Kidney tubule cell (primary cell): ENCODE results near the gene CCDC177.

Experiments
- DNase-seq: peaks from one replicate; pipeline ENCODE4 v3.0.0-alpha.2; 2018; ENCODE audit warnings: low spot score

The CCDC177 gene

DNA sequence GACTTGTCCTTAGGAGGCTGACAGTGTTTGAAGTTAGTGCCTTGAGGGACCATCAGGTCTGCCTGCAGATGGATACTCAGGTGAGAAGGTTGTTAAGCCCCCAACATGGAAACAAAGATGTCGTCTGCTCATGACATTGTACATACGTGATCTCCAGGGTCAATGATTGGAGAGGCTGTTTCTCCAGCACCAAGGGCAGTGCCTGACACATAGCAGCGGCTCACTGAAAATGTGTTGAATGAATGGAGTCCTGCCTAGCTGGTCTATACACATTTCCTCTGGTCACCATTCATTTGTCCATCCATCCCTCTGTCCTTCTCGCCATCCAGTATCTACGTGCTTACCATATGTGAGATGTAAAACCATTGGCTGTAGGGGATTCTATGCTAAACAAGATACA is 7.1 kb downstream of the CCDC177 start:
- DNase-seq, result no peak

DNA sequence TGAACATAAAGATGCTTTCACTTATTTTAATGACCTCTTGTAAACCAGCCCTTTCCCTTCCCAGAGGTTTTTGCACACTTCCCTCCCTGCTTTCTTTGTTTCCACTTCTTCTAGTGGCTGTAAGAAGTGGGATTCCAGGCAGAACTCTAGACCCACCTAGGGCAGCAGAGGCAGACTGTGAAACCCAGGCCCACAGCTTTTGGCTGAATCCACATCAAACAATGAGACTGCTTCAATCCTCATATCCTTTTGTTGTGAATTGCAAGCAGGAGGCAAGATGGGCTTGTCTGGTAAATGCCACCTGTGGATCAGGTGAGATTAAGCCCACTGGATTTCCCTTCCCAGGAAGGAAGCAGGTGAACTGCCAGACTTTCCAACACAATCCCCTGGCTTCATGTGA is 12.8 kb downstream of the CCDC177 start:
- DNase-seq, result no peak

DNA sequence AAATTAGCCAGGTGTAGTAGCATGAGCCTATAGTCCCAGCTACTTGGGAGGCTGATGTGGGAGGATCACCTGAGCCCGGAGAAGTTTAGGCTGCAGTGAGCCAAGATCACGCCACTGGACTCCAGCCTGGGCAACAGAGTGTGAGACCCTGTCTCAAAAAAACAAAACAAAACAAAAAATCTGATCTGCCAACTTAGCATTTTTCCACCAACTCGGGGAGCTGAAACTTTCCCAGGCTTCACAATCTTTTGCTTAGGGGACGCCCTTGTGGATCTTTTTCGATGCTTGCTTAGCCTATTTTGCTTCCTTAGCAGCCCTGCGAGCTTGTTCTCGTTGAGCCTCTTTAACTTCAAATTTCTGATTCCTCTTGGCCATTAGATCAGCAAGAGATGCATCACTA is 13.8 kb downstream of the CCDC177 start:
- no peak for DNase-seq

DNA sequence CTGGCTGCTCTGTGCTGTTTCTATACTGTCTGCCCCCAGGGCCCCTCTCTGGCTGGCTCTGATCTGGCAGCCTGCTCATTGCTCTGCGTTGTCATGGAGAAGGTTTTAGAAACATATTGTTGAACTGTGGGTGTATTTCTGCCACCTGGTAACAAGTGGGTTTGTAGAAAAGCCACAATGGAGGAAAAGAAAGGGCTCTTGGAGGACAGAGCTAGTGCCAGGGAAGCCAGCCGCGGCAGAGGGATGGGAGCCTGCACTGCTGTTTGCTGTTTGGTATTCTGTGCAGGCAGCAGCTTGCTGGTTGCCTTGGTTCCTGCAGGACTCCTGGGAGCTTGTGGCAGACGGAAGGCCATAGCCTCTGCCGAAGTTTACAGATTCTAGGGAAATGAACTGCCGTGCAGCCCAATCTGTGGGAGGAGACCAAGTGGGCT is 15.1 kb downstream of the CCDC177 start:
- no peak for DNase-seq

DNA sequence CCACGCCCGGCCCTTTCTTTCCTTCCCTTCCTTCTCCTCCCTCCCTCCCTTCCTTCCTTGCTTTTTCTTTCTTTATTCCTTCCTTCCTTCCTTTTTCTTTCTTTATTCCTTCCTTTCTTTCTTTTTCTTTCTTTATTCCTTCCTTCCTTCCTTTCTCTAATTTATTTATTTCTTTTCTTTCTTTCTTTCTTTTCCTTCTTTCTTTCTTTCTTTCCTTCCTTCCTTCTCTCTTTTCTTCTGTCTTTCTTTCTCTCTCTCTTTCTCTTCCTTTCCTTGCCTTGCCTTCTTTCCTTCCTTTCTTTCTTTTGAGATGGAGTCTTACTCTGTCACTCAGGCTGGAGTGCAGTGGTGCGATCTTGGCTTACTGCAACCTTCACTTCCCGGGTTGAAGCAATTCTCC is 15.9 kb downstream of the CCDC177 start:
- no peak for DNase-seq

DNA sequence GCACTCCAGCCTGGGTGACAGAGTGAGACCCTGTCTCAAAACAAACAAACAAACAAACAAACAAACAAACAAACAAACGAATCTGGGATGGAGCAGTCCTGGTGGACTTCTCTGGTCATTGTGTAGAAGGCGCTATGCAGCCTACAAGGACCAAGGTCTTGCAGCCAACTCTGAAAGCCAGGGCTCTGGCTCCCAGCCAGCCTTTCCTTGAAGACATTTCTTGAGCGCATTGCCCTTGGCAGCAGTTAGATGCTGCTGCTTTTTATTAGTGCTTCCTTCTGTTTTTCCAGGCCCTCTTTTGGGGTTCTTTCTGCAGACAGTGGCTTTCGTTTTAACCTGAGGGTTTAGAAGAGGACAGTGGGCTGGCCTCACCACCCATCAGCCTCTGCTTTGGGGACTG is 20.2 kb downstream of the CCDC177 start:
- no peak for DNase-seq

DNA sequence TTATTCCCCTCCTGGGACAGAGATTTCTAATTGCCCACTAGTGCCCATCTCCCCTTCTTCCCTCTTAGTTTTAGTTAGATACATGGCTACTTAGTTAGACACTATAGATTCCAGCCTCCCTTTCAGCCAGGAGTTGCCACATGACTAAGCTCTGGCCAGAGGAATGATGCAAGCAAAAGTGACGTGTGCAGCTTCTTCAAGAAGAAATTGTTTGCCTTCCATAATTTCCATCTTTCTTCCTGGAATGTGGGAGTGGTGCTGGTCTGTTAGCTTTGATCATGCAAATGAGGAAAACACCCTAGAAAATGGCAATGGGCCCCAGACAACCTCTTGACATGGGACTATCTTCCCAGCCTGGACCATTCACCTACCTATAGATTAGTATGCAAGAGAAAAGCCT is 21.4 kb downstream of the CCDC177 start:
- peak; percentile 31 for DNase-seq

DNA sequence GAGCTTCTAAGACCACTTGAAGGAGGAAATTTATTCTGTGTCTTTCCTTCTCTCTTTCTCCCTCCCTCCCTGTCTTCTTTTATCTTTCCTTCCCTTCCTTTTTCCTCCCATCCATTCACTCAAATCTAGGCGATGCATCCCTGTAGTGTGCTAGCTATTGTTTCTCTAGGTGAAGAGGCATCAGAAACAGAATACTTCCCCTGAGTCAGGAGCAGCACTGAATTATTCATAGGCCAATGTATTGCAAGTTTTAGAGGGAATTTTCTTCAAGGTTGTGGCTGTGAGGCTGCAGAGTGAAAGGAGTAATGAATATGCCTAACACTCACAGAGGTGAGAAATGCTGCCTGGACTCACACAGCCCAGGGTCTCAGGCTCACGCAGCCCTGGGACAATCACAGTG is 23.2 kb downstream of the CCDC177 start:
- DNase-seq, result no peak

DNA sequence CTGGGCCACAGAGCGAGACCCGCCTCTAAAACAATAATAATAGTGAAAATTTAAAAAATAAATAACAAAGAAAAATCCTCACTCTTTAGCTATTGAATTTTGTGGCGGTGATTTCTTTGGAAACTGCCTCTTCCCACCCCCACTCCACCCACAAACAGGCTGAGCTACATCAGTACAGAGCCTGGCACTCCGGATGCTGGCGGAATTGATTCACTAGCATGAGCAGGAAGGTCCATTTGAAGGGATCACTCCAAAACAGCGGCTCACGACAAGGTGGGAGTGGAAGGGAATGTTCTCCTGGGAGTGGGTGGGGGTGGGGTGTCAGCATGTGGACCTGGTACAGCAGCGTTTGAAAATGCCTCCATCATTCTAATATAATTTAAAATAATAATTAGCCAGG is 26.1 kb downstream of the CCDC177 start:
- DNase-seq, result no peak

DNA sequence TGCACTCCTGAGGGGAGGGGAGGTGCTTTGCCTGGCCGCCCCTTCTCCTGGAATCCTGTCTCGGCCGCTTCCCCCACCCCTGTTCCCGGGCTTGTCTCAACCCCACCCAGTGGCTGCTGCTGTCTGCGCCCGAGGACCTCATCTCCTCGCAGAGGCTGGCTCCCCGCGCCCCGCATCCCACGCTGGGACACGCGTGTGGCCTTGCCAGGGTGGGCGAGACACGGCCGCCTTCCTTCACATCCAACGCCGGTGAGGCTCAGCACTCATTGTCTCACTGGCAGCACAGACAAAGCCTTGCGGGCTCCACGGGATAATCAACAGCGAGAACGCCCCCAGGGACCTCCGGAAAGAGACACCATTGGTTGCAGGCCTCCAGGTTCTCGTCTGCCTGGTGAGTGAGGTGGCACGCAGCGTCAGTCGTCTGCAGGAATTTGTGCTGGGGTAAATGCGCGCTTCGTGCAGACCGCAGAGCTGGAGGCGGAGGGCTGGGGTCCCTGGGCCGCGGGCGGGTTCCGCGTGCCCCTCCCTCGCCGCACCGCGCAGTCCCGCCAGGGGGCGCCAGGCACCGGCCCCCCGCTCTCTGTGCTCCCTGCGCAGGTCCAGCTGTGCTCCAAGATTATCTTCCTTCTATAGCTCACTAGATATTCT is 26.8 kb downstream of the CCDC177 start:
- DNase-seq, result peak; percentile 8

DNA sequence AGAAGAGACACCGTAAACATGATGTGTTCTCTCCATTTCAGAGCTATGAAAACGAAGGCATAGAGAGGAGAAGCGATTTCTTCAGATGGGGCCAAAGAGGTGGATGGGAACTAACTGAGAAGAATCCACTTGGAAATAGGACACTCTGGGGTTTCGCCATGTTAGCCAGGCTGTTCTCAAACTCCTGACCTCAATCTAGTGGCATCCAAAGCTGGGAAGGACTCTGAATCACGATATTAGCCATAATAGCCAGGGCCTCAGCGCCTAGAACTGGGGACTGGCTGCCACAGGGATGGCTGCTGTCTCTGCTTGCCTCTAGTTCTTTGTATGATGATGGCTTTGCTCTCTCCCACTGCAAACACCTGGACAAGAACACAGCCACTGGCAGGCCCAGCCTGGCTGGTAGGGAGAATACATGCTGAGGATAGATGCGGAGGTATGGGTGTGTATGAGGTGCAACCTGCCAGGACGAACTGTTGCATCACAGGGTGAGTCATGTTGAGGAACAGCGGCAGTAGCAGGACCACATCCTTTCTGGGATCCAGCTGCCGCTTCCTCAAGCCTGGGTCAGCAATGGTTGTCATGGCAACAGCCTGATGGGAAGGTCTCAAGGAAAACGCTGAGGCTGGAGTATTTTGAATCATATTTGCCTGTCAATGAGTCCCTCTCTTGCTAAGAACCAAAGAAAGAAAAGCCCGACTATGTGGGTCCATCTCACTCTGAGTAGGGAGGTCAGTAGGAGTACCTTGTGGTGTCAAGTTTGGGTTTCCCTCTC is 31.1 kb downstream of the CCDC177 start:
- DNase-seq, result peak; percentile 94

DNA sequence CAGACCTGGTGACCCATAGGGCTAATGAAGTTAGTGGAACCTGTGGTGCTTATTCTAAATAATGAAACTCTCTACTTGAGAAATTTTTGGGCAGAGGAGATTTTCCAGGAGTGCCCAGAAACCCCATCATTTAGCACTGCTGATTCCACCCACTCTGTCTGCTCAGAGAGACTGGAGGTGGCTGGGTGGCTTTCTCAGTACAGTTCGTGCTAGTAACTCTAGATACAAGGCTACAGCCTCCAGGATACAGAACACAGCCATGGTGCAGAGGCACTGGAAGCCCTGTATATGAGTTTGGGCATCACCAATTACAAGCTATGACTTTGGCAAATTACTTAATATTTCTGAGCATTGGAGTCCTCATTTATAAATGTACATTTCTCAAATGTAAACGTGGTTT is 32.4 kb downstream of the CCDC177 start:
- DNase-seq, result no peak

DNA sequence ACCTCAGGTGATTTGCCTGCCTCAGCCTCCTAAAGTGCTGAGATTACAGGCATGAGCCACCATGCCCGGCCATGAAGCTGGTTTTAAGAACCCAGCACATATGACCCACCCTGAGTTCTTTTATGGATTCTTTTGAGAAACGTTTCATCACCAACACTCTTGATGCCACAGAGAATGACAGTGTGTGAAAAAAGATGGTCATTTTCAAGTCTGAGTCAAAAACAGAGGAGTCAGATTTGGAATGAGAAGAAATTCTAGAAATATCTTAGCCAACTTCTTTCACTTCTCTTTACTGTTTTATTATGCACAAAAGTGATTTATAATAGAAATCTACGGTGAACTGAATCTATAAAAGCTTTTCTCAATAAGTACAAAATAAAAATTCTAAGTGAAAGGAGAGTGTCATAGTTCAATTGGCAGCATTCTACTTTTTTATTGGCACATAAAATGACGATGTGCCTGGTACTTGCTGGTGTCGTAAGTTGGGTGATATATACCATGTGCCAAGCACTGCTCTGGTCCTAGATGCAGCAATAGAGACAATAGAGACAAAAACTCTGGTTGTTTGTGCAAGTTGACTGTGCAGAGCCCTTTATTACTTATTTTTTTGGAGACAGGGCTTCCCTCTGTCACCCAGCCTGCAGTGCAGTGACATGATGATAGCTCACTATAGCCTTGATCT is 33.9 kb downstream of the CCDC177 start:
- no peak for DNase-seq

DNA sequence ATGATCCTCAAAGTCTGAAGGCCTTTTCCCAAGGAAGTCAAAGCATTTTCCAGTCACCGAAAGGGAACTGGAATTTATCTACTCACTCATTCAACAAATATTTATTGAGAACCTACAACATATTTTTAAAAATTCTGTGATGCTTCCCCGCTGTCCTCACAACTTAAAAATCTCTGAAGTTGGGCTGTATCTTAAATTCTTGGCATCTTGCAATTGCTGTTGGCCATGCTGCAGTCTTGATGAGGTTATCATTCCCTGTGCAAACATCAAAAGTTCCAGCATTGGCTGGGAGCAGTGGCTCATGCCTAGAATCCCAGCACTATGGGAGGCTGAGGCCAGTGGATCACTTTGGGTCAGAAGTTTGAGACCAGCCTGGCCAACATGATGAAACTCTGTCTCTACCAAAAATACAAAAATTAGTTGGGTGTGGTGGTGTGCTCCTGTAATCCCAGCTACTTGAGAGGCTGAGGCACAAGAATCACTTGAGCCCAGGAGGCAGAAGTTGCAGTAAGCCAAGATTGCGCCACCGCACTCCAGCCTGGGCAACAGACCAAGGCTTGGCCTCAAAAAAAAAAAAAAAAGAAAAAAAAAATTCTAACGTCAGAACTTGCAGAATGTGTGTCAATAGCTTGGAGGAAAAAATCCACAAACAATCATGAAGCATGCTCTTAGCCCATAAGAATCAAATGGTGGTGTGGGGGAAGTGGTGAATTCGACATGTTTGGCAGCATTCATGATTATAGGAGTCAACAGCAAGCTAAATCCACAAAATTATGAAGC is 34.9 kb downstream of the CCDC177 start:
- DNase-seq, result no peak

DNA sequence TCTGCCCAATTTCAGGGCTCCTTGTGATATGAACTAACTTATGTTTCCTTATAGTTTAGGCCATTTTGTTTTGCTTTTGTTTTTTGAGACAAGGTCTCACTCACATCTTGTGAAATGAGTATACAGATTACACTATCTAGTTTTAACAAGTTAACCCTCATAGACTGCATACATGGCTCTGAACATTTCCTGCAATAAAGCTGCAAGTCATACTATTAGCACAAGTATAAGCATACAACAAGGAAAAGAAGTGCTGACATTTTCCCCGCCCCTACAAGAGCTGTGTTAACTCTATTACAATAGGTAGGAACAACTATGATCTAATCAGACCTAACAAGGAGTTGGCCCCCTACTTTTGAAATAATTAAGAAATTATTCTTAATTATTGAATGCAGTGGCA is 35.9 kb downstream of the CCDC177 start:
- DNase-seq, result no peak

DNA sequence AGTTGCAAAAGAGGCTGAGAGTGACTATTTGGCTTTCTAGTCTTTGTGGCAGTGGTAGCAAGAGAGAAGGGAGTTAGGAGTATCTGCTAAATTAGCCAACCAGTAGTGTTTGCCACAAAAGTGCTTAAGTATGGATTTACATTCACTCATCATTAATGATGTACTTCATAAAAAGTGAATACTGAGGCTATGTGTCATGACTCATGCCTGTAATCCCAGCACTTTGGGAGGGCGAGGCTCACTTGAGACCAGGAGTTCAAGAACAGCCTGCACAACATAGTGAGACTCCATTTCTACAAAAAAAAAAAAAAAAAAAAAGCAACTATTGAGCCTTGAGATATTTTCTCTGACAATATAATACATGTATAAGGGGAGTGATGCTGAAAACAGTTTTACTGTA is 36.8 kb downstream of the CCDC177 start:
- no peak for DNase-seq

DNA sequence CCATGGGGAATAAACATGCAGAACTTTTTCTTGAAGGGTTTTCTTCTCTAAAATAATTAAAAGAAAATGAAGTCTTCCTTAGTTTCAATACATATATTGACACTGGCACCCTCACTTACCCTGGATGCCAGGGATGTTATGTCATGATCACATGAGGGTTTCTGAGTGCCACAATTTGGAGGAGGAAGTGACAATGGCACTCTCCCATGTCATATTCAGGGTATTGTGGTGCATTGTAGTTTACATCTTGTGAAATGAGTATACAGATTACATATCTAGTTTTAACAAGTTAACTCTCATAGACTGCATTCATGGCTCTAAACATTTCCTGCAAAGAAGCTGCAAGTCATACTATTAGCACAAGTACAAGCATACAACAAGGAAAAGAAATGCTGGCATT is 37.7 kb downstream of the CCDC177 start:
- DNase-seq, result peak; percentile 20

DNA sequence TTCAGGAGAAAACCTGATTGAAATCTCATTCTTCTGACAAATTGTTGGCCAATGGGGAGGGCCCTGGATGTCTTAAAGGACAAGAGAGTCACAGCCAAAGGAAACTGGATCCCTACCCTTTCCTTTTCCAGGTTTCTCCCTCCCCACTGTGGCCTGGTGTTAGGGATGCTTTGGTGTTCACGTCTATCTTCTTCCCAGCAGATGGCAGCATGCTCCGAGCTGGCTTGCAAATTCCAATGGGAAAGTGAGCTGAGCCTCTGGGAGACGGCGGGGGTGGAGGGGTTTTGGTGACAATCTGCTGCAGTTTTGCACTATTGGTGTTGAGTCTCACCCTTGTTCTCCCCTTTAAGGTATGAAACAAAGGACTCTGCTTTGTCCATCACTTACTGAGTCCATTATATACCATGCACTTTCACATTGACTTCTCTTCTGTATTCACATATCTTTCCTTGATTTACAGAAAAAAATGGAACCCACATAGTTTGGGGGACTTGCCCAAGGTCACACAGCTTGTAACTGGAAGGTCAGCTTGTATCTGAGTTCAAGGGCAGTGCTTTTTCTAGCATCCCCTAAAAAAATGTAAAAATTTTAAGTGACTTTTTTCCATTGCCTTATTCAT is 39.3 kb downstream of the CCDC177 start:
- DNase-seq, result peak; percentile 61

DNA sequence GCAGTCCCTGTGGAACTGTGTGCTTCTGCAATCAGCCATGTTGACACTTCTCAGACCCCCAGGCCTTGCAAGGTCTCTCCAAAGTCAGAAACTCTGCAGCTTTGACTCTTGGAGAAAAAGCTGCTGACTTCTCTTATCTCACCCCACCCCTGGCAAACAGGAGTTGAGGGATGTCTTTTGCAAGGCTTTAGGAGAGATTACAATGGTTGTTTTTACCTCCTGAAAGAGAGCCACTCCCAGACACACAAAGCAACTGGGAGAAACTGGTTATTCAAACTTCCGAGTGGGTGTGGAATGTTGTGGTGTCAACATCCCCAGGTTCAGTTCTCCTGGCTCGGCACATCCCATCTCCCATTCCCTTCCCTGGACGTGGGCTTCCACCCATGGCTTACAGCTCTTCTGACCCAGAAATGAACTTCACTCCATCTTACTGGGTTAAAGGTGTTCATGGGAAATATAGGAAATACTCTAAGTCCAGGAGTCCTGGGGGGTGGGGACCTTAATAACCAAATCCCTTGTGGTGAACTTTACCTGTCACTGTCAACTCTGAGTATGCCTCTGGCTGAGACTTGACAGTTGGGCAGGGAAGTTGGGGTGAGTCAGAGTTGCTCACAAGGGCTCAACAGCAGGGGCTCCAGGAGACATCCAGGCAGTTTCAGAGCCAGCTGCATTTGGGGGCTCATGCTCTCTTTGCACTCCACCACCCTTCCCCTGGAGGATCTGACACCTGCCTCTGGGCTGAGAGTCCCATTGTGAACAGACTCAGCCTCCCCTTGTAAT is 41.9 kb downstream of the CCDC177 start:
- peak; percentile 30 for DNase-seq

DNA sequence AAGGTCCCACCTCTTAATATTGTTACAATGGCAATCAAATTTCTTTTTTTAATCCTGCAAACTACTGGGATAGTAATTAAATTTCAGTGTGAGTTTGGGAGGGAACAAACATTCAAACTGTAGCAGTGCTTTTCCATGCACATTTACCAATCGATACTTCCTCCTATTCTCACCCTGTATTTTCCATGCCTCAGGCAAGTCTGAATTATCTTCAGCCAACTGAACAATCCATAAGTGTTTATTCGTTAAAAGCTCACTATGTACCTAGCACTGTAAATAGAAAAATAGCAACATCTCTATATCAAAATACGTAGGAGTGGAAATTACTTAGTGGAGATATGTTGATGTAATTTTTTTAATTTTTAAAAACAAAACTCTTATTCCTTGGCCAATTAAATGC is 43.5 kb downstream of the CCDC177 start:
- no peak for DNase-seq

DNA sequence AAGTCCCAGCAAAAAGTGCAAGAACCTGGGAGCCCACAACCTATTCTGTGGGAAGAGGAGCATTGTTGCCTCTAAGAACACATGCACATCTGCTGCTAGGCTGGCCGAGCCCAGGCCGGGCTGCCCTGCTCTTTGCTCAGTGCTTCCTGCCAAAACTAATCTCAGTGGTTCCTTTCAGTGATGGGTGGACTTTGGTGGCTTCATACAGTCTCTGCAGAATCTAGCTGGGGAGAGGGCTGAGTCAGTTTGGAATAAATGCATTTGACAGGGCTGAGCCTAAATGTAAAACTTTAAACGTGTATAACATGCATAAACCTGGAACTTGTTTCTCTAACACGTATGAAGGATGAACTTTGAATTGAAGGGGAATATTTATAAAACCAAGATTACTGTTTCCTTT is 44.6 kb downstream of the CCDC177 start:
- DNase-seq, result no peak
